K562 (cell line): ENCODE results near the gene CRYBG2. TPM values are rescaled to one million over a fixed set of nuclear protein-coding genes. Genes with fewer than 3 reads are reported as not detected.
A peak's percentile ranks its signal among the peaks of the same experiment; 100 is the strongest.

Experiments used
- ARHGAP35 ChIP-seq: fragments of 450-650 bp; IDR thresholded peaks from 2 replicates; pipeline ENCODE4 v1.6.1; 2018; ENCODE audit not compliant: partially characterized antibody
- ATF7 ChIP-seq: fragments of 450-650 bp; IDR thresholded peaks from 2 replicates; pipeline ENCODE4 v1.7.1; 2014; ENCODE audit warnings: mild to moderate bottlenecking, moderate library complexity
- BHLHE40 ChIP-seq: IDR thresholded peaks from 2 replicates; pipeline ENCODE4 v1.6.1; 2011; ENCODE audit warnings: low read length, improper control_type of control experiment
- GTF2E2 ChIP-seq: fragments of 200-800 bp; sonication (Bioruptor generic); IDR thresholded peaks from 2 replicates; pipeline ENCODE4 v1.6.1; 2016; ENCODE audit warnings: missing genetic modification characterization, missing compliant biosample characterization
- PPARD ChIP-seq: fragments of 250-450 bp; sonication (Bioruptor Pico); IDR thresholded peaks from 2 replicates; pipeline ENCODE4 v1.8.0; 2022; ENCODE audit warnings: inconsistent platforms, mild to moderate bottlenecking, moderate library complexity
- PTRF ChIP-seq: fragments of 450-650 bp; IDR thresholded peaks from 2 replicates; pipeline ENCODE4 v1.6.1; 2016; ENCODE audit warnings: mild to moderate bottlenecking, missing genetic modification characterization, missing compliant biosample characterization
- ZNF232 ChIP-seq: sonication (generic); formaldehyde crosslinking; IDR thresholded peaks from 2 replicates; pipeline ENCODE4 v1.8.0; 2022; ENCODE audit warnings: mild to moderate bottlenecking, missing genetic modification reagents
- ZNF740 ChIP-seq, 3 experiments: fragments of 200-800 bp in 1 of 3; sonication (Bioruptor generic) in 1 of 3; sonication (generic) in 1 of 3; formaldehyde crosslinking in 1 of 3; IDR thresholded peaks; 2 replicates each; pipeline versions ENCODE4 v1.6.1 to v1.8.0; 2016 to 2022; ENCODE audit warnings: mild to moderate bottlenecking in 2 of 3, missing compliant biosample characterization in 2 of 3, missing genetic modification characterization in 2 of 3, missing genetic modification reagents in 1 of 3
- polyA plus RNA-seq, 8 experiments: library from polyadenylated mRNA; depleted of rRNA in 4 of 8; stranded (reverse) in 5 of 8; unstranded in 3 of 8; fragments of >200 nt; fragmentation: Nextera tagmentation in 2 of 8; fragmentation: Illumina TruSeq in 1 of 8; extraction: Ambion mirVana in 2 of 8; extraction: Trizol in 1 of 8; gene quantifications; 2 replicates each; pipeline versions ENCODE4 v1.2.1 to v1.2.3, GENCODE V29; 2011 to 2014; ENCODE audit warnings: inconsistent platforms in 1 of 8, missing spikeins in 1 of 8
- total RNA-seq, 7 experiments: library from RNA; depleted of rRNA in 6 of 7; stranded (reverse); fragments of >200 nt in 6 of 7; fragmentation: Illumina TruSeq in 2 of 7; extraction: Trizol in 2 of 7; gene quantifications; 2 replicates each; pipeline versions ENCODE4 v1.2.1 to v1.2.3, GENCODE V29; 2011 to 2021; ENCODE audit warnings: low replicate concordance in 1 of 7
- TF ChIP-seq, protein P1 (sequence below): fragments of 450-650 bp; IDR thresholded peaks from 2 replicates; pipeline ENCODE4 v1.6.1; 2016; ENCODE audit warnings: mild to moderate bottlenecking, moderate library complexity
- TF ChIP-seq, protein P2 (sequence below): sonication (generic); formaldehyde crosslinking; IDR thresholded peaks from 2 replicates; pipeline ENCODE4 v1.8.0; 2022; ENCODE audit warnings: mild to moderate bottlenecking, missing genetic modification reagents

Gene CRYBG2
- total and polyA plus RNA-seq, 9 of the 15 experiments (the other 6 are each of a cell fraction or from before 2014, with no cell fraction given), result 0.39 to 8.5 (median 3.7) TPM

DNA sequence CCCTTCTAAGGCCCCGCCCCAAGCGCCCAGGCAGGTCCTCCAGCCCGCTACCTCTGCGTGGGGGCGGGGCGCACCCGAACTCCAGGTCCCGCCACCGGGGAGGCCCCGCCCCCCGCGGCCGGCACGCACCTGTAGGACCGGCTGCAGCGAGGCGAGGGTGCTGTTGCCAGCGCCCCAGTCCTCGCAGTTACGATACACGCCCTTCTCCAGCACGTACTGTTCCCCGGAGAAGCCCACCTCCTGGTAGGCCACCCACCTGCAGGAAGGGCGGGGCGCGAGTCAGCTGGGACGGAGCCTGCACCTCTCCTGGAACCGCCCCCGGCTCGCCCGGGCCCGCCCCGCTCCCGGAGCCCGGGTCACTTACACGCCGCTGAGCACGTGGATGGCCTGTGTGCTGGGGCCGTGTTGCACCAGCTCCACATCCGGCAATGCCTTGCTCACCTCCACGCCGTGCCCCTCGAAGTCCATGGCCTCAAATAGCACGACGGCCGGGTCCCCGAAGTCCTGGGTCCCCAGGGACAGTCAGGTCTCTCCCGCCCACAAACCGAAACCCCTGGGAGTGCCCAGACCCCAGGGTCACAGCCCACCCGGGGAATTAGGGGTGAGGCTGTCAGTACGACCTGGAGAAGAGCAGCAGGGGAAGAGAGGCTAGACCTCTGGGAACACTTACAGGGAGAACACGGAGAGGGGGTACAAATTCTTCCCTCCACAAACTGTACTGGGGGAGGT, 17.3 kb downstream of the CRYBG2 start (continued):
- TF ChIP-seq, protein P1, sequence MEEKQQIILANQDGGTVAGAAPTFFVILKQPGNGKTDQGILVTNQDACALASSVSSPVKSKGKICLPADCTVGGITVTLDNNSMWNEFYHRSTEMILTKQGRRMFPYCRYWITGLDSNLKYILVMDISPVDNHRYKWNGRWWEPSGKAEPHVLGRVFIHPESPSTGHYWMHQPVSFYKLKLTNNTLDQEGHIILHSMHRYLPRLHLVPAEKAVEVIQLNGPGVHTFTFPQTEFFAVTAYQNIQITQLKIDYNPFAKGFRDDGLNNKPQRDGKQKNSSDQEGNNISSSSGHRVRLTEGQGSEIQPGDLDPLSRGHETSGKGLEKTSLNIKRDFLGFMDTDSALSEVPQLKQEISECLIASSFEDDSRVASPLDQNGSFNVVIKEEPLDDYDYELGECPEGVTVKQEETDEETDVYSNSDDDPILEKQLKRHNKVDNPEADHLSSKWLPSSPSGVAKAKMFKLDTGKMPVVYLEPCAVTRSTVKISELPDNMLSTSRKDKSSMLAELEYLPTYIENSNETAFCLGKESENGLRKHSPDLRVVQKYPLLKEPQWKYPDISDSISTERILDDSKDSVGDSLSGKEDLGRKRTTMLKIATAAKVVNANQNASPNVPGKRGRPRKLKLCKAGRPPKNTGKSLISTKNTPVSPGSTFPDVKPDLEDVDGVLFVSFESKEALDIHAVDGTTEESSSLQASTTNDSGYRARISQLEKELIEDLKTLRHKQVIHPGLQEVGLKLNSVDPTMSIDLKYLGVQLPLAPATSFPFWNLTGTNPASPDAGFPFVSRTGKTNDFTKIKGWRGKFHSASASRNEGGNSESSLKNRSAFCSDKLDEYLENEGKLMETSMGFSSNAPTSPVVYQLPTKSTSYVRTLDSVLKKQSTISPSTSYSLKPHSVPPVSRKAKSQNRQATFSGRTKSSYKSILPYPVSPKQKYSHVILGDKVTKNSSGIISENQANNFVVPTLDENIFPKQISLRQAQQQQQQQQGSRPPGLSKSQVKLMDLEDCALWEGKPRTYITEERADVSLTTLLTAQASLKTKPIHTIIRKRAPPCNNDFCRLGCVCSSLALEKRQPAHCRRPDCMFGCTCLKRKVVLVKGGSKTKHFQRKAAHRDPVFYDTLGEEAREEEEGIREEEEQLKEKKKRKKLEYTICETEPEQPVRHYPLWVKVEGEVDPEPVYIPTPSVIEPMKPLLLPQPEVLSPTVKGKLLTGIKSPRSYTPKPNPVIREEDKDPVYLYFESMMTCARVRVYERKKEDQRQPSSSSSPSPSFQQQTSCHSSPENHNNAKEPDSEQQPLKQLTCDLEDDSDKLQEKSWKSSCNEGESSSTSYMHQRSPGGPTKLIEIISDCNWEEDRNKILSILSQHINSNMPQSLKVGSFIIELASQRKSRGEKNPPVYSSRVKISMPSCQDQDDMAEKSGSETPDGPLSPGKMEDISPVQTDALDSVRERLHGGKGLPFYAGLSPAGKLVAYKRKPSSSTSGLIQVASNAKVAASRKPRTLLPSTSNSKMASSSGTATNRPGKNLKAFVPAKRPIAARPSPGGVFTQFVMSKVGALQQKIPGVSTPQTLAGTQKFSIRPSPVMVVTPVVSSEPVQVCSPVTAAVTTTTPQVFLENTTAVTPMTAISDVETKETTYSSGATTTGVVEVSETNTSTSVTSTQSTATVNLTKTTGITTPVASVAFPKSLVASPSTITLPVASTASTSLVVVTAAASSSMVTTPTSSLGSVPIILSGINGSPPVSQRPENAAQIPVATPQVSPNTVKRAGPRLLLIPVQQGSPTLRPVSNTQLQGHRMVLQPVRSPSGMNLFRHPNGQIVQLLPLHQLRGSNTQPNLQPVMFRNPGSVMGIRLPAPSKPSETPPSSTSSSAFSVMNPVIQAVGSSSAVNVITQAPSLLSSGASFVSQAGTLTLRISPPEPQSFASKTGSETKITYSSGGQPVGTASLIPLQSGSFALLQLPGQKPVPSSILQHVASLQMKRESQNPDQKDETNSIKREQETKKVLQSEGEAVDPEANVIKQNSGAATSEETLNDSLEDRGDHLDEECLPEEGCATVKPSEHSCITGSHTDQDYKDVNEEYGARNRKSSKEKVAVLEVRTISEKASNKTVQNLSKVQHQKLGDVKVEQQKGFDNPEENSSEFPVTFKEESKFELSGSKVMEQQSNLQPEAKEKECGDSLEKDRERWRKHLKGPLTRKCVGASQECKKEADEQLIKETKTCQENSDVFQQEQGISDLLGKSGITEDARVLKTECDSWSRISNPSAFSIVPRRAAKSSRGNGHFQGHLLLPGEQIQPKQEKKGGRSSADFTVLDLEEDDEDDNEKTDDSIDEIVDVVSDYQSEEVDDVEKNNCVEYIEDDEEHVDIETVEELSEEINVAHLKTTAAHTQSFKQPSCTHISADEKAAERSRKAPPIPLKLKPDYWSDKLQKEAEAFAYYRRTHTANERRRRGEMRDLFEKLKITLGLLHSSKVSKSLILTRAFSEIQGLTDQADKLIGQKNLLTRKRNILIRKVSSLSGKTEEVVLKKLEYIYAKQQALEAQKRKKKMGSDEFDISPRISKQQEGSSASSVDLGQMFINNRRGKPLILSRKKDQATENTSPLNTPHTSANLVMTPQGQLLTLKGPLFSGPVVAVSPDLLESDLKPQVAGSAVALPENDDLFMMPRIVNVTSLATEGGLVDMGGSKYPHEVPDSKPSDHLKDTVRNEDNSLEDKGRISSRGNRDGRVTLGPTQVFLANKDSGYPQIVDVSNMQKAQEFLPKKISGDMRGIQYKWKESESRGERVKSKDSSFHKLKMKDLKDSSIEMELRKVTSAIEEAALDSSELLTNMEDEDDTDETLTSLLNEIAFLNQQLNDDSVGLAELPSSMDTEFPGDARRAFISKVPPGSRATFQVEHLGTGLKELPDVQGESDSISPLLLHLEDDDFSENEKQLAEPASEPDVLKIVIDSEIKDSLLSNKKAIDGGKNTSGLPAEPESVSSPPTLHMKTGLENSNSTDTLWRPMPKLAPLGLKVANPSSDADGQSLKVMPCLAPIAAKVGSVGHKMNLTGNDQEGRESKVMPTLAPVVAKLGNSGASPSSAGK, result peak; percentile 100
- TF ChIP-seq, protein P2, sequence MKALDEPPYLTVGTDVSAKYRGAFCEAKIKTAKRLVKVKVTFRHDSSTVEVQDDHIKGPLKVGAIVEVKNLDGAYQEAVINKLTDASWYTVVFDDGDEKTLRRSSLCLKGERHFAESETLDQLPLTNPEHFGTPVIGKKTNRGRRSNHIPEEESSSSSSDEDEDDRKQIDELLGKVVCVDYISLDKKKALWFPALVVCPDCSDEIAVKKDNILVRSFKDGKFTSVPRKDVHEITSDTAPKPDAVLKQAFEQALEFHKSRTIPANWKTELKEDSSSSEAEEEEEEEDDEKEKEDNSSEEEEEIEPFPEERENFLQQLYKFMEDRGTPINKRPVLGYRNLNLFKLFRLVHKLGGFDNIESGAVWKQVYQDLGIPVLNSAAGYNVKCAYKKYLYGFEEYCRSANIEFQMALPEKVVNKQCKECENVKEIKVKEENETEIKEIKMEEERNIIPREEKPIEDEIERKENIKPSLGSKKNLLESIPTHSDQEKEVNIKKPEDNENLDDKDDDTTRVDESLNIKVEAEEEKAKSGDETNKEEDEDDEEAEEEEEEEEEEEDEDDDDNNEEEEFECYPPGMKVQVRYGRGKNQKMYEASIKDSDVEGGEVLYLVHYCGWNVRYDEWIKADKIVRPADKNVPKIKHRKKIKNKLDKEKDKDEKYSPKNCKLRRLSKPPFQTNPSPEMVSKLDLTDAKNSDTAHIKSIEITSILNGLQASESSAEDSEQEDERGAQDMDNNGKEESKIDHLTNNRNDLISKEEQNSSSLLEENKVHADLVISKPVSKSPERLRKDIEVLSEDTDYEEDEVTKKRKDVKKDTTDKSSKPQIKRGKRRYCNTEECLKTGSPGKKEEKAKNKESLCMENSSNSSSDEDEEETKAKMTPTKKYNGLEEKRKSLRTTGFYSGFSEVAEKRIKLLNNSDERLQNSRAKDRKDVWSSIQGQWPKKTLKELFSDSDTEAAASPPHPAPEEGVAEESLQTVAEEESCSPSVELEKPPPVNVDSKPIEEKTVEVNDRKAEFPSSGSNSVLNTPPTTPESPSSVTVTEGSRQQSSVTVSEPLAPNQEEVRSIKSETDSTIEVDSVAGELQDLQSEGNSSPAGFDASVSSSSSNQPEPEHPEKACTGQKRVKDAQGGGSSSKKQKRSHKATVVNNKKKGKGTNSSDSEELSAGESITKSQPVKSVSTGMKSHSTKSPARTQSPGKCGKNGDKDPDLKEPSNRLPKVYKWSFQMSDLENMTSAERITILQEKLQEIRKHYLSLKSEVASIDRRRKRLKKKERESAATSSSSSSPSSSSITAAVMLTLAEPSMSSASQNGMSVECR (CRISPR knock-in tag), result peak; percentile 98
- TF ChIP-seq ARHGAP35 (no peak), ZNF740 (CRISPR knock-in tag; IDR thresholded peaks at IDR 0.05) (peak; percentile 83), ZNF740 (tag; IDR thresholded peaks at IDR 0.05) (peak in 1 of 2 experiments; percentile 88; a peak in 2 of 4 replicates), GTF2E2 (tag) (peak; percentile 69), BHLHE40 (peak; percentile 90), PPARD (CRISPR knock-in tag) (peak; percentile 72; the same call in 1 of the 2 replicates), ATF7 (peak; percentile 85), ZNF232 (CRISPR knock-in tag) (peak; percentile 94), PTRF (tag) (peak; percentile 82)
